GM12878 (cell line): ENCODE measurements around the gene GAS6. TPM values are rescaled to one million over a fixed set of nuclear protein-coding genes. Genes with fewer than 3 reads are reported as not detected.

Experiments
- ATAC-seq: fragments of 200-7000 bp; cut with Tn5 transposase; 3 replicates; pipeline ENCODE4 v1.9.1; 2020; ENCODE audit warnings: mild to moderate bottlenecking, moderate library complexity
- BruUV-seq: library from RNA; stranded (reverse); fragments of 400-500 nt; replicated peaks from 2 replicates; lab custom pipeline; 2021; lab: Mats Ljungman, UMichigan
- CTCF ChIA-PET: fragments of 300-600 bp; sonication (Branson Sonifier 250); formaldehyde crosslinking; extraction: SDS; loops from one replicate; lab custom pipeline; 2021; ENCODE audit warnings: inconsistent platforms; lab: Yijun Ruan, JAX
- POLR2A ChIA-PET: fragments of 350-600 bp; formaldehyde crosslinking; extraction: SDS; loops from one replicate; lab custom pipeline; 2021; ENCODE audit warnings: inconsistent platforms; lab: Charles Lee
- RAD21 ChIA-PET: fragments of 300-600 bp; sonication (Branson Sonifier 250); formaldehyde crosslinking; loops from one replicate; lab custom pipeline; 2023; ENCODE audit warnings: antibody characterized with exemption; ENCODE audit not compliant: unreplicated experiment; lab: Charles Lee
- SMC1A ChIA-PET: fragments of 300-600 bp; sonication (Branson Sonifier 250); formaldehyde crosslinking; loops from one replicate; lab custom pipeline; 2023; ENCODE audit not compliant: unreplicated experiment, uncharacterized antibody; lab: Charles Lee
- DNase-seq: peaks from one replicate; pipeline ENCODE4 v3.0.0-alpha.2; 2011; ENCODE audit warnings: low read depth, low spot score
- FAIRE-seq: peaks from 3 replicates; lab custom pipeline; 2011; peaks lifted over from hg19 to GRCh38; lab: Jason Lieb, UNC
- H2AFZ ChIP-seq: 2 replicates; pipeline ENCODE4 v1.6.0; 2011; ENCODE audit warnings: low read depth, low read length, control low read depth; ENCODE audit not compliant: control insufficient read depth
- H3K27ac ChIP-seq: 2 replicates; pipeline ENCODE4 v1.5.1; 2011; ENCODE audit warnings: control low read depth; ENCODE audit not compliant: control insufficient read depth, insufficient read depth
- H3K27me3 ChIP-seq, 2 experiments: replicated peaks in 1 of 2; 2 replicates each; pipeline versions ENCODE4 v1.6.0 to v1.6.1; 2011; ENCODE audit warnings: low read length in 1 of 2; ENCODE audit not compliant: control insufficient read depth in 2 of 2, insufficient read depth in 2 of 2
- H3K36me3 ChIP-seq, 2 experiments: 2 replicates each; pipeline ENCODE4 v1.5.1; 2011; ENCODE audit warnings: low read length in 1 of 2; ENCODE audit not compliant: control insufficient read depth in 2 of 2, insufficient read depth in 2 of 2
- H3K4me1 ChIP-seq: 2 replicates; pipeline ENCODE4 v1.6.1; 2011; ENCODE audit warnings: mild to moderate bottlenecking, low read length, moderate library complexity, mixed read lengths; ENCODE audit not compliant: control insufficient read depth, insufficient read depth
- H3K4me2 ChIP-seq: 2 replicates; pipeline ENCODE4 v1.6.0; 2011; ENCODE audit warnings: control low read depth; ENCODE audit not compliant: control insufficient read depth, insufficient read depth
- H3K4me3 ChIP-seq: fragments of 200-600 bp; sonication (generic); 2 replicates; pipeline ENCODE4 v1.5.1; 2016
- H3K79me2 ChIP-seq: 2 replicates; pipeline ENCODE4 v1.6.0; 2011; ENCODE audit warnings: low read length; ENCODE audit not compliant: control insufficient read depth, insufficient read depth
- H3K9ac ChIP-seq: 2 replicates; pipeline ENCODE4 v1.8.0; 2011; ENCODE audit warnings: low read length, control low read depth, mixed read lengths; ENCODE audit not compliant: control insufficient read depth, insufficient read depth
- H3K9me3 ChIP-seq: replicated peaks from 3 replicates; pipeline ENCODE4 v1.5.1; 2011; ENCODE audit warnings: mild to moderate bottlenecking, low read length; ENCODE audit not compliant: control insufficient read depth, insufficient read depth
- H4K20me1 ChIP-seq: 2 replicates; pipeline ENCODE4 v1.6.0; 2011; ENCODE audit not compliant: control insufficient read depth, insufficient read depth
- E4F1 ChIP-seq: fragments of 450-650 bp; IDR thresholded peaks from 2 replicates; pipeline ENCODE4 v1.6.1; 2018; ENCODE audit warnings: borderline replicate concordance, mild to moderate bottlenecking; ENCODE audit not compliant: partially characterized antibody
- HDAC6 ChIP-seq: fragments of 200-600 bp; sonication (generic); IDR thresholded peaks from one replicate; pipeline ENCODE4 v1.8.0; 2017; ENCODE audit warnings: antibody characterized with exemption; ENCODE audit not compliant: unreplicated experiment
- HDGF ChIP-seq: fragments of 450-650 bp; IDR thresholded peaks from 2 replicates; pipeline ENCODE4 v1.6.1; 2016; ENCODE audit warnings: antibody characterized with exemption
- NFYB ChIP-seq: IDR thresholded peaks from 2 replicates; pipeline ENCODE4 v1.6.1; 2011; ENCODE audit warnings: low read depth, mild to moderate bottlenecking, low read length, improper control_type of control experiment, moderate library complexity; ENCODE audit not compliant: insufficient read depth
- SMC3 ChIP-seq: IDR thresholded peaks from 2 replicates; pipeline ENCODE4 v1.6.1; 2011; ENCODE audit warnings: low read length, improper control_type of control experiment, borderline replicate concordance
- ZBTB4 ChIP-seq: fragments of 450-650 bp; formaldehyde crosslinking; IDR thresholded peaks from 2 replicates; pipeline ENCODE4 v1.4.0; 2022; ENCODE audit warnings: mild to moderate bottlenecking, moderate library complexity
- WGBS: methylation state at CpG from one replicate; pipeline ENCODE4 v1.1.6; 2016; ENCODE audit warnings: low lambda C conversion rate; ENCODE audit not compliant: insufficient replicate concordance, insufficient coverage; ENCODE audit errors: missing lambda C conversion rate; 5-methylcytosine and 5-hydroxymethylcytosine counted together
- in situ Hi-C: fragments of 300-500 bp; cut with MboI; formaldehyde crosslinking; loops from 9 replicates; pipeline ENCODE4 v1.14.3; 2018; ENCODE audit warnings: mixed read lengths
- intact Hi-C: fragments of 100-400 bp; cut with micrococcal nuclease; formaldehyde crosslinking; loops from one replicate; pipeline ENCODE4 v1.14.2; 2022; ENCODE audit not compliant: unreplicated experiment
- polyA plus RNA-seq, 11 experiments: library from polyadenylated mRNA; depleted of rRNA in 4 of 11; unstranded in 6 of 11; stranded (reverse) in 5 of 11; fragments of >200 nt; fragmentation: Nextera tagmentation in 4 of 11; fragmentation: Illumina TruSeq in 1 of 11; extraction: Ambion mirVana in 4 of 11; extraction: Trizol in 1 of 11; gene quantifications; 1 replicate in 1 of 11; 2 replicates in 10 of 11; pipeline versions ENCODE4 v1.2.1 to v1.2.3, GENCODE V29; 2011 to 2016; ENCODE audit warnings: inconsistent platforms in 2 of 11, missing spikeins in 2 of 11, low read depth in 1 of 11
- total RNA-seq, 4 experiments: library from RNA; depleted of rRNA in 3 of 4; stranded (reverse); fragments of >200 nt in 3 of 4; fragmentation: Illumina TruSeq in 1 of 4; extraction: Trizol in 1 of 4; gene quantifications; 2 replicates each; pipeline versions ENCODE4 v1.2.1 to v1.2.3, GENCODE V29; 2013 to 2021
- TF ChIP-seq, protein P1 (sequence below): fragments of 450-650 bp; conservative IDR thresholded peaks from 2 replicates; pipeline ENCODE4 v1.6.1; 2017; ENCODE audit warnings: mild to moderate bottlenecking, moderate library complexity
- TF ChIP-seq, protein P2 (sequence below): fragments of 450-650 bp; IDR thresholded peaks from 2 replicates; pipeline ENCODE4 v1.6.1; 2018; ENCODE audit warnings: mild to moderate bottlenecking, low read depth, moderate library complexity; ENCODE audit not compliant: partially characterized antibody

GAS6 gene
- total and polyA plus RNA-seq, 10 of the 15 experiments (the other 5 are each of a cell fraction or from before 2014, with no cell fraction given): 0.03 to 0.59 (median 0.10) TPM; not detected in 2

- H3K4me3 ChIP-seq: no peak overlapping the region
These were observed 24.9 kb upstream of the GAS6 start for GRCh38 chr13:113888701-113889330.

More at GRCh38 chr13:113888701-113889330, 24.9 kb upstream of the GAS6 start:
- 71% methylated on average over 4 of the region's 4 CpGs for WGBS
- peaks cover 0 to 3% of the 10 kb centered on the region in 2 experiments; a peak in 1 of 4 replicates for H3K27me3 ChIP-seq
- ChIA-PET POLR2A (no interaction called here), CTCF (no interaction called here), RAD21 (no interaction called here), SMC1A (no interaction called here)
- no peaks in the 10 kb centered on the region for H4K20me1 ChIP-seq
- no peaks in the 10 kb centered on the region for H3K79me2 ChIP-seq
- H3K27ac ChIP-seq: no peak overlapping the region
- H3K9me3 ChIP-seq: no peaks in the 10 kb centered on the region
- FAIRE-seq: no peak
- H2AFZ ChIP-seq: no peak overlapping the region
- no peaks in the 10 kb centered on the region for H3K4me1 ChIP-seq
- H3K9ac ChIP-seq: no peak overlapping the region
- TF ChIP-seq HDAC6 (no peak), SMC3 (no peak), E4F1 (no peak), HDGF (no peak), ZBTB4 (CRISPR knock-in tag) (no peak), NFYB (no peak)
- TF ChIP-seq, protein P1, sequence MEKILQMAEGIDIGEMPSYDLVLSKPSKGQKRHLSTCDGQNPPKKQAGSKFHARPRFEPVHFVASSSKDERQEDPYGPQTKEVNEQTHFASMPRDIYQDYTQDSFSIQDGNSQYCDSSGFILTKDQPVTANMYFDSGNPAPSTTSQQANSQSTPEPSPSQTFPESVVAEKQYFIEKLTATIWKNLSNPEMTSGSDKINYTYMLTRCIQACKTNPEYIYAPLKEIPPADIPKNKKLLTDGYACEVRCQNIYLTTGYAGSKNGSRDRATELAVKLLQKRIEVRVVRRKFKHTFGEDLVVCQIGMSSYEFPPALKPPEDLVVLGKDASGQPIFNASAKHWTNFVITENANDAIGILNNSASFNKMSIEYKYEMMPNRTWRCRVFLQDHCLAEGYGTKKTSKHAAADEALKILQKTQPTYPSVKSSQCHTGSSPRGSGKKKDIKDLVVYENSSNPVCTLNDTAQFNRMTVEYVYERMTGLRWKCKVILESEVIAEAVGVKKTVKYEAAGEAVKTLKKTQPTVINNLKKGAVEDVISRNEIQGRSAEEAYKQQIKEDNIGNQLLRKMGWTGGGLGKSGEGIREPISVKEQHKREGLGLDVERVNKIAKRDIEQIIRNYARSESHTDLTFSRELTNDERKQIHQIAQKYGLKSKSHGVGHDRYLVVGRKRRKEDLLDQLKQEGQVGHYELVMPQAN: no peak
- TF ChIP-seq, protein P2, sequence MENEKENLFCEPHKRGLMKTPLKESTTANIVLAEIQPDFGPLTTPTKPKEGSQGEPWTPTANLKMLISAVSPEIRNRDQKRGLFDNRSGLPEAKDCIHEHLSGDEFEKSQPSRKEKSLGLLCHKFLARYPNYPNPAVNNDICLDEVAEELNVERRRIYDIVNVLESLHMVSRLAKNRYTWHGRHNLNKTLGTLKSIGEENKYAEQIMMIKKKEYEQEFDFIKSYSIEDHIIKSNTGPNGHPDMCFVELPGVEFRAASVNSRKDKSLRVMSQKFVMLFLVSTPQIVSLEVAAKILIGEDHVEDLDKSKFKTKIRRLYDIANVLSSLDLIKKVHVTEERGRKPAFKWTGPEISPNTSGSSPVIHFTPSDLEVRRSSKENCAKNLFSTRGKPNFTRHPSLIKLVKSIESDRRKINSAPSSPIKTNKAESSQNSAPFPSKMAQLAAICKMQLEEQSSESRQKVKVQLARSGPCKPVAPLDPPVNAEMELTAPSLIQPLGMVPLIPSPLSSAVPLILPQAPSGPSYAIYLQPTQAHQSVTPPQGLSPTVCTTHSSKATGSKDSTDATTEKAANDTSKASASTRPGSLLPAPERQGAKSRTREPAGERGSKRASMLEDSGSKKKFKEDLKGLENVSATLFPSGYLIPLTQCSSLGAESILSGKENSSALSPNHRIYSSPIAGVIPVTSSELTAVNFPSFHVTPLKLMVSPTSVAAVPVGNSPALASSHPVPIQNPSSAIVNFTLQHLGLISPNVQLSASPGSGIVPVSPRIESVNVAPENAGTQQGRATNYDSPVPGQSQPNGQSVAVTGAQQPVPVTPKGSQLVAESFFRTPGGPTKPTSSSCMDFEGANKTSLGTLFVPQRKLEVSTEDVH: no peak
- no TSS peak for BruUV-seq
- in situ Hi-C loops (no loop called here), intact Hi-C loops (no loop called here)
- ATAC-seq: no peak
- no peak overlapping the region for H3K4me2 ChIP-seq
- no peak for DNase-seq
- no peaks in the 10 kb centered on the region for H3K36me3 ChIP-seq
